ENCODE measurements around the gene LGALS1. TPM values are rescaled to one million over a fixed set of nuclear protein-coding genes. Genes with fewer than 3 reads are reported as not detected.

Gene LGALS1
- total RNA-seq, 1 experiment from 2014 or later = 269 TPM

GRCh38 chr22:37725551-37726240, 50.3 kb downstream of the LGALS1 start:
- intact Hi-C loops (cut with micrococcal nuclease; ENCODE audit: unreplicated experiment) = no loop called here
- Histone ChIP-seq H3K4me3 (ENCODE audit: low read depth, low read length, poor library complexity, severe bottlenecking) (no peak overlapping the region), H3K4me1 (ENCODE audit: insufficient read depth, low read length, poor library complexity, severe bottlenecking) (peaks cover 11% of the 10 kb centered on the region), H3K9me3 (ENCODE audit: low read depth, low read length, poor library complexity, severe bottlenecking) (no peaks in the 10 kb centered on the region), H3K36me3 (ENCODE audit: insufficient read depth, low read length, poor library complexity, severe bottlenecking) (no peaks in the 10 kb centered on the region), H3K27me3 (replicated peaks; ENCODE audit: insufficient read depth, low read depth, low read length, poor library complexity) (no peaks in the 10 kb centered on the region), H3K27ac (ENCODE audit: low read depth, low read length, poor library complexity, severe bottlenecking) (no peak overlapping the region)
- POLR2A ChIA-PET (ENCODE audit: low non-redundant PET) = no interaction called here
- CTCF ChIA-PET = interaction anchor here (0.7 kb wide), 1 partner anchor 82 kb away, joined by 10 read pairs; no protein-coding TSS in a partner anchor
- no peak for TF ChIP-seq CTCF (conservative IDR thresholded peaks at IDR 0.05; ENCODE audit: low read depth, low read length)
- no peak for TF ChIP-seq EZH2 (IDR thresholded peaks at IDR 0.05; ENCODE audit: borderline replicate concordance, low read depth, low read length, poor library complexity, severe bottlenecking)
- no TSS peak for BruUV-seq (replicated peaks)
- DNase-seq (ENCODE audit: low spot score) = no peak

GRCh38 chr22:37726241-37726887, 50.9 kb downstream of the LGALS1 start:
- no TSS peak for BruUV-seq (replicated peaks)
- intact Hi-C loops (cut with micrococcal nuclease; ENCODE audit: unreplicated experiment) = no loop called here
- Histone ChIP-seq H3K9me3 (ENCODE audit: low read depth, low read length, poor library complexity, severe bottlenecking) (no peaks in the 10 kb centered on the region), H3K36me3 (ENCODE audit: insufficient read depth, low read length, poor library complexity, severe bottlenecking) (no peaks in the 10 kb centered on the region), H3K27me3 (replicated peaks; ENCODE audit: insufficient read depth, low read depth, low read length, poor library complexity) (no peaks in the 10 kb centered on the region), H3K4me3 (ENCODE audit: low read depth, low read length, poor library complexity, severe bottlenecking) (no peak overlapping the region), H3K4me1 (ENCODE audit: insufficient read depth, low read length, poor library complexity, severe bottlenecking) (peaks cover 11% of the 10 kb centered on the region), H3K27ac (ENCODE audit: low read depth, low read length, poor library complexity, severe bottlenecking) (no peak overlapping the region)
- DNase-seq (ENCODE audit: low spot score) = no peak
- TF ChIP-seq EZH2 (IDR thresholded peaks at IDR 0.05; ENCODE audit: borderline replicate concordance, low read depth, low read length, poor library complexity, severe bottlenecking) (no peak), CTCF (conservative IDR thresholded peaks at IDR 0.05; ENCODE audit: low read depth, low read length) (0 out of 2 replicates have a peak, but pooled peaks have one; percentile 15)
- POLR2A ChIA-PET (ENCODE audit: low non-redundant PET) = no interaction called here
- CTCF ChIA-PET = interaction anchor here (0.7 kb wide), 1 partner anchor 83 kb away, joined by 10 read pairs; no protein-coding TSS in a partner anchor

GRCh38 chr22:37728620-37729019, 53.2 kb downstream of the LGALS1 start:
- intact Hi-C loops (cut with micrococcal nuclease; ENCODE audit: unreplicated experiment) = no loop called here
- BruUV-seq (replicated peaks) = no TSS peak
- no peaks in the 10 kb centered on the region for H3K27me3 ChIP-seq (replicated peaks; ENCODE audit: insufficient read depth, low read depth, low read length, poor library complexity)
- TF ChIP-seq CTCF (conservative IDR thresholded peaks at IDR 0.05; ENCODE audit: low read depth, low read length) = no peak
- no peak for TF ChIP-seq EZH2 (IDR thresholded peaks at IDR 0.05; ENCODE audit: borderline replicate concordance, low read depth, low read length, poor library complexity, severe bottlenecking)
- DNase-seq (ENCODE audit: low spot score) = no peak
- no peaks in the 10 kb centered on the region for H3K9me3 ChIP-seq (ENCODE audit: low read depth, low read length, poor library complexity, severe bottlenecking)
- no peak overlapping the region for H3K4me3 ChIP-seq (ENCODE audit: low read depth, low read length, poor library complexity, severe bottlenecking)
- peak overlapping the region; percentile 17 for H3K27ac ChIP-seq (ENCODE audit: low read depth, low read length, poor library complexity, severe bottlenecking)
- ChIA-PET CTCF (no interaction called here), POLR2A (ENCODE audit: low non-redundant PET) (interaction anchor here (0.6 kb wide), 1 partner anchor 1795 kb away, joined by 3 read pairs; no protein-coding TSS in a partner anchor)
- peaks cover 11% of the 10 kb centered on the region for H3K4me1 ChIP-seq (ENCODE audit: insufficient read depth, low read length, poor library complexity, severe bottlenecking)
- H3K36me3 ChIP-seq (ENCODE audit: insufficient read depth, low read length, poor library complexity, severe bottlenecking) = no peaks in the 10 kb centered on the region

Other genes starting within 250 kb of the LGALS1 start
- gene ELFN2, start 248.2 kb upstream of the LGALS1 start, total RNA-seq (2021) = not detected in 2 replicates
- gene MFNG, start 189.3 kb upstream of the LGALS1 start, total RNA-seq (2021) = not detected in 2 replicates
- gene CARD10, start 156.2 kb upstream of the LGALS1 start, total RNA-seq (2021) = 0.26 and 1.0 TPM in 2 replicates
- gene CDC42EP1, start 115.2 kb upstream of the LGALS1 start, total RNA-seq (2021) = 1.1 and 1.6 TPM in 2 replicates
- gene LGALS2, start 95.5 kb upstream of the LGALS1 start, total RNA-seq (2021) = not detected in 2 replicates
- 74.6 and 79.4 TPM in 2 replicates for gene GGA1, start 66.8 kb upstream of the LGALS1 start, total RNA-seq (2021)
- 12.9 and 22.7 TPM in 2 replicates for gene SH3BP1, start 36.0 kb upstream of the LGALS1 start, total RNA-seq (2021)
- 57.3 and 63.5 TPM in 2 replicates for gene PDXP, start 16.9 kb upstream of the LGALS1 start, total RNA-seq (2021)
- 51.9 and 52.9 TPM in 2 replicates for gene NOL12, start 10.7 kb downstream of the LGALS1 start, total RNA-seq (2021)
- 28.7 and 35.1 TPM in 2 replicates for gene TRIOBP, start 21.4 kb downstream of the LGALS1 start, total RNA-seq (2021)
- 21.4 and 28.5 TPM in 2 replicates for gene GCAT, start 132.3 kb downstream of the LGALS1 start, total RNA-seq (2021)
- 0.26 TPM in 1 of 2 replicates, not detected in the other for gene GALR3, start 147.7 kb downstream of the LGALS1 start, total RNA-seq (2021)
- 29.5 and 32.9 TPM in 2 replicates for gene ANKRD54, start 168.7 kb downstream of the LGALS1 start, total RNA-seq (2021)
- 492 and 528 TPM in 2 replicates for gene EIF3L, start 173.8 kb downstream of the LGALS1 start, total RNA-seq (2021)
- 32.4 and 33.0 TPM in 2 replicates for gene MICALL1, start 230.7 kb downstream of the LGALS1 start, total RNA-seq (2021)

All from A673 (cell line).